ENCODE results near the gene LRRC36.

Gene LRRC36

DNA sequence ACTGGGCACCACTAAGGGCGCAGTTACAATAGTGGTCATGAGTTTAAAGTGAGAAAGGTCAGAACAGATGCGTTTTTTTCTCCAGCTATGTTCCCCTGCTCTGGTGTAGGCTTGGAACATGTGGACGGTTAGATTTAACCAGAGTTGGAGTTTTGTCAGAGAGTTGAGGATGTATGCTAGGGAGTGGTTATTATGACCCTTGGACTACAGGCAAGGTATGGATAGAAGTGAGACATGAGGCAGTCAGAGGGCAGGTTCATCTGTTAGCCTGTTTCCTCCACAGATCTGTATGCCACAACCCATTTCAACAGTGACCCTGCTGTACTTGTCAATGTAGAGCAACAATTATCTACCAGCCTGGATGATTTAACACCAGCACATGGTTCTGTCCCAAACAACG lies 44.0 kb downstream of the LRRC36 start:
- CTCF ChIA-PET = interaction anchor here (0.6 kb wide), 1 partner anchor 57 kb away, joined by 6 read pairs; no protein-coding TSS in a partner anchor
- no peaks in the 10 kb centered on the region for H3K9me3 ChIP-seq (ENCODE audit: control insufficient read depth, insufficient read depth, low read depth, low read length)
- TF ChIP-seq, protein P1, sequence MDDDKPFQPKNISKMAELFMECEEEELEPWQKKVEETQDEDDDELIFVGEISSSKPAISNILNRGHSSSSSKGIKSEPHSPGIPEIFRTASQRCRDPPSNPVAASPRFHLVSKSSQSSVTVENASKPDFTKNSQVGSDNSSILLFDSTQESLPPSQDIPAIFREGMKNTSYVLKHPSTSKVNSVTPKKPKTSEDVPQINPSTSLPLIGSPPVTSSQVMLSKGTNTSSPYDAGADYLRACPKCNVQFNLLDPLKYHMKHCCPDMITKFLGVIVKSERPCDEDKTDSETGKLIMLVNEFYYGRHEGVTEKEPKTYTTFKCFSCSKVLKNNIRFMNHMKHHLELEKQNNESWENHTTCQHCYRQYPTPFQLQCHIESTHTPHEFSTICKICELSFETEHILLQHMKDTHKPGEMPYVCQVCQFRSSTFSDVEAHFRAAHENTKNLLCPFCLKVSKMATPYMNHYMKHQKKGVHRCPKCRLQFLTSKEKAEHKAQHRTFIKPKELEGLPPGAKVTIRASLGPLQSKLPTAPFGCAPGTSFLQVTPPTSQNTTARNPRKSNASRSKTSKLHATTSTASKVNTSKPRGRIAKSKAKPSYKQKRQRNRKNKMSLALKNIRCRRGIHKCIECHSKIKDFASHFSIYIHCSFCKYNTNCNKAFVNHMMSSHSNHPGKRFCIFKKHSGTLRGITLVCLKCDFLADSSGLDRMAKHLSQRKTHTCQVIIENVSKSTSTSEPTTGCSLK (tag by site-specific recombination; IDR thresholded peaks at IDR 0.05) = no peak
- TF ChIP-seq KLF16 (tag by site-specific recombination; IDR thresholded peaks at IDR 0.05) (no peak), ZSCAN23 (tag by site-specific recombination; IDR thresholded peaks at IDR 0.05) (no peak), ZNF24 (tag by site-specific recombination; IDR thresholded peaks at IDR 0.05) (no peak), ZNF2 (tag by site-specific recombination; IDR thresholded peaks at IDR 0.05) (no peak)
- TF ChIP-seq, protein P2, sequence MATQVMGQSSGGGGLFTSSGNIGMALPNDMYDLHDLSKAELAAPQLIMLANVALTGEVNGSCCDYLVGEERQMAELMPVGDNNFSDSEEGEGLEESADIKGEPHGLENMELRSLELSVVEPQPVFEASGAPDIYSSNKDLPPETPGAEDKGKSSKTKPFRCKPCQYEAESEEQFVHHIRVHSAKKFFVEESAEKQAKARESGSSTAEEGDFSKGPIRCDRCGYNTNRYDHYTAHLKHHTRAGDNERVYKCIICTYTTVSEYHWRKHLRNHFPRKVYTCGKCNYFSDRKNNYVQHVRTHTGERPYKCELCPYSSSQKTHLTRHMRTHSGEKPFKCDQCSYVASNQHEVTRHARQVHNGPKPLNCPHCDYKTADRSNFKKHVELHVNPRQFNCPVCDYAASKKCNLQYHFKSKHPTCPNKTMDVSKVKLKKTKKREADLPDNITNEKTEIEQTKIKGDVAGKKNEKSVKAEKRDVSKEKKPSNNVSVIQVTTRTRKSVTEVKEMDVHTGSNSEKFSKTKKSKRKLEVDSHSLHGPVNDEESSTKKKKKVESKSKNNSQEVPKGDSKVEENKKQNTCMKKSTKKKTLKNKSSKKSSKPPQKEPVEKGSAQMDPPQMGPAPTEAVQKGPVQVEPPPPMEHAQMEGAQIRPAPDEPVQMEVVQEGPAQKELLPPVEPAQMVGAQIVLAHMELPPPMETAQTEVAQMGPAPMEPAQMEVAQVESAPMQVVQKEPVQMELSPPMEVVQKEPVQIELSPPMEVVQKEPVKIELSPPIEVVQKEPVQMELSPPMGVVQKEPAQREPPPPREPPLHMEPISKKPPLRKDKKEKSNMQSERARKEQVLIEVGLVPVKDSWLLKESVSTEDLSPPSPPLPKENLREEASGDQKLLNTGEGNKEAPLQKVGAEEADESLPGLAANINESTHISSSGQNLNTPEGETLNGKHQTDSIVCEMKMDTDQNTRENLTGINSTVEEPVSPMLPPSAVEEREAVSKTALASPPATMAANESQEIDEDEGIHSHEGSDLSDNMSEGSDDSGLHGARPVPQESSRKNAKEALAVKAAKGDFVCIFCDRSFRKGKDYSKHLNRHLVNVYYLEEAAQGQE (tag by site-specific recombination; IDR thresholded peaks at IDR 0.05) = no peak
- POLR2A ChIA-PET = no interaction called here
- no peaks in the 10 kb centered on the region for H3K4me1 ChIP-seq (ENCODE audit: control insufficient read depth, insufficient read depth, low read length)
- H3K27ac ChIP-seq (ENCODE audit: extremely low read depth, low read depth, low read length) = no peak overlapping the region
- no peak overlapping the region for H3K4me3 ChIP-seq (ENCODE audit: low read depth, low read length)
- H3K36me3 ChIP-seq (ENCODE audit: control insufficient read depth in 2 of 2, insufficient read depth in 1 of 2, low read length in 2 of 2) = no peaks in the 10 kb centered on the region

DNA sequence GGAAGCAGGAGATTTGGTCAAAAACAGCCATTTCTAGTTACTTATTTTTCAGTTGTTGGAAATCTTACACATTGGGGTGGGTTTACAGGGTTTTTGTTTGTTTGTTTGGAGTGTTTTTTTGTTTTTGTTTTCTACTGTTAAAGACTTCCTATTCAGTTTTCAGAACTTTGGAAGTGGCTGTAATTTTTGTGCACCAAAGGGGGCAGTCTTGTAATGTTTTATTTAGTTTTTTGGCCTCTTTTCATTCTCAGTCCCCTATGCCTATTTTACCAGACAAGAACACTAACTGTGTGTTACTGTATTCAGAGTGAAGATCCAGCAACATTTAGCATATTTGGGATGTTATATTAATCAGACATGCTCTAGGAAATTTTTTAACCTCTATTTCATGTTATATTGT lies 46.0 kb downstream of the LRRC36 start:
- Histone ChIP-seq H3K4me3 (ENCODE audit: low read depth, low read length) (no peak overlapping the region), H3K4me1 (ENCODE audit: control insufficient read depth, insufficient read depth, low read length) (no peaks in the 10 kb centered on the region), H3K9me3 (ENCODE audit: control insufficient read depth, insufficient read depth, low read depth, low read length) (no peaks in the 10 kb centered on the region), H3K27ac (ENCODE audit: extremely low read depth, low read depth, low read length) (no peak overlapping the region), H3K36me3 (ENCODE audit: control insufficient read depth in 2 of 2, insufficient read depth in 1 of 2, low read length in 2 of 2) (no peaks in the 10 kb centered on the region)
- no peak for TF ChIP-seq ZNF404 (tag by site-specific recombination; IDR thresholded peaks at IDR 0.05)
- TF ChIP-seq REPIN1 (tag by site-specific recombination; IDR thresholded peaks at IDR 0.05; ENCODE audit: low read depth) = no peak
- no peak for TF ChIP-seq ZNF23 (tag by site-specific recombination; IDR thresholded peaks at IDR 0.05; ENCODE audit: borderline replicate concordance)
- no peak for TF ChIP-seq ZNF433 (tag by site-specific recombination; IDR thresholded peaks at IDR 0.05; ENCODE audit: low read depth)
- TF ChIP-seq ZNF211 (tag by site-specific recombination; IDR thresholded peaks at IDR 0.05; ENCODE audit: low read depth) = no peak
- TF ChIP-seq ZNF37A (tag by site-specific recombination; IDR thresholded peaks at IDR 0.05) = no peak
- no peak for TF ChIP-seq SCRT1 (tag by site-specific recombination; IDR thresholded peaks at IDR 0.05; ENCODE audit: borderline replicate concordance)
- TF ChIP-seq ZNF610 (tag by site-specific recombination; IDR thresholded peaks at IDR 0.05; ENCODE audit: borderline replicate concordance) = no peak
- no peak for TF ChIP-seq HOXA7 (CRISPR knock-in tag; IDR thresholded peaks at IDR 0.05; ENCODE audit: borderline replicate concordance)
- TF ChIP-seq, protein P3, sequence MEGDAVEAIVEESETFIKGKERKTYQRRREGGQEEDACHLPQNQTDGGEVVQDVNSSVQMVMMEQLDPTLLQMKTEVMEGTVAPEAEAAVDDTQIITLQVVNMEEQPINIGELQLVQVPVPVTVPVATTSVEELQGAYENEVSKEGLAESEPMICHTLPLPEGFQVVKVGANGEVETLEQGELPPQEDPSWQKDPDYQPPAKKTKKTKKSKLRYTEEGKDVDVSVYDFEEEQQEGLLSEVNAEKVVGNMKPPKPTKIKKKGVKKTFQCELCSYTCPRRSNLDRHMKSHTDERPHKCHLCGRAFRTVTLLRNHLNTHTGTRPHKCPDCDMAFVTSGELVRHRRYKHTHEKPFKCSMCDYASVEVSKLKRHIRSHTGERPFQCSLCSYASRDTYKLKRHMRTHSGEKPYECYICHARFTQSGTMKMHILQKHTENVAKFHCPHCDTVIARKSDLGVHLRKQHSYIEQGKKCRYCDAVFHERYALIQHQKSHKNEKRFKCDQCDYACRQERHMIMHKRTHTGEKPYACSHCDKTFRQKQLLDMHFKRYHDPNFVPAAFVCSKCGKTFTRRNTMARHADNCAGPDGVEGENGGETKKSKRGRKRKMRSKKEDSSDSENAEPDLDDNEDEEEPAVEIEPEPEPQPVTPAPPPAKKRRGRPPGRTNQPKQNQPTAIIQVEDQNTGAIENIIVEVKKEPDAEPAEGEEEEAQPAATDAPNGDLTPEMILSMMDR (tag by site-specific recombination; IDR thresholded peaks at IDR 0.05) = peak; percentile 41; the same call in 1 of the 2 replicates
- TF ChIP-seq ZBTB20 (tag by site-specific recombination; IDR thresholded peaks at IDR 0.05) = no peak
- no peak for TF ChIP-seq ZNF624 (tag by site-specific recombination; IDR thresholded peaks at IDR 0.05)
- peak; percentile 20; the same call in 1 of the 2 replicates for TF ChIP-seq ZNF654 (tag by site-specific recombination; IDR thresholded peaks at IDR 0.05; ENCODE audit: low read depth)
- CTCF ChIA-PET = interaction anchor here (0.7 to 2.3 kb wide), 12 partner anchors 8 to 95 kb away, joined by 3 to 13 read pairs (median 4); partner anchors contain the start of gene ZDHHC1
- POLR2A ChIA-PET = no interaction called here
